Activated CD4-positive, alpha-beta memory T cell treated with anti-CD3 and anti-CD28 coated beads, Interleukin-2, amount 10 ng/mL, durations not matched to agents 7 days and 5 days (primary cell): Measurements from ENCODE around the gene ACSM6. TPM values are rescaled to one million over a fixed set of nuclear protein-coding genes. Genes with fewer than 3 reads are reported as not detected.

ENCODE experiments used
- CTCF ChIA-PET: fragments of 350-600 bp; sonication (Branson Sonifier 250); formaldehyde crosslinking; loops from one replicate; lab custom pipeline; 2021; ENCODE audit warnings: antibody characterized with exemption, inconsistent platforms; lab: Charles Lee
- POLR2A ChIA-PET: fragments of 350-600 bp; sonication (Branson Sonifier 250); formaldehyde crosslinking; loops from one replicate; lab custom pipeline; 2021; ENCODE audit warnings: antibody characterized with exemption; lab: Charles Lee
- DNase-seq: peaks from one replicate; pipeline ENCODE4 v3.0.0-alpha.2; 2020
- H3K27ac Mint-ChIP-seq: one replicate; pipeline ENCODE4 v1.8.0; 2021; ENCODE audit warnings: mild to moderate bottlenecking, mixed read lengths
- H3K27me3 Mint-ChIP-seq: one replicate; pipeline ENCODE4 v1.8.0; 2021; ENCODE audit warnings: mixed read lengths
- H3K36me3 Mint-ChIP-seq: one replicate; pipeline ENCODE4 v1.8.0; 2021; ENCODE audit warnings: low read depth, mixed read lengths
- H3K4me1 Mint-ChIP-seq: one replicate; pipeline ENCODE4 v1.8.0; 2021; ENCODE audit warnings: mixed read lengths
- H3K4me3 Mint-ChIP-seq: one replicate; pipeline ENCODE4 v1.8.0; 2021; ENCODE audit warnings: mild to moderate bottlenecking, mixed read lengths
- H3K9me3 Mint-ChIP-seq: one replicate; pipeline ENCODE4 v1.8.0; 2021; ENCODE audit warnings: mixed read lengths
- total RNA-seq, 2 experiments: library from RNA; stranded (reverse); gene quantifications; one replicate each; pipeline ENCODE4 v1.2.3, GENCODE V29; 2021

Gene ACSM6
- total RNA-seq, 2 experiments from 2014 or later: not detected

DNA sequence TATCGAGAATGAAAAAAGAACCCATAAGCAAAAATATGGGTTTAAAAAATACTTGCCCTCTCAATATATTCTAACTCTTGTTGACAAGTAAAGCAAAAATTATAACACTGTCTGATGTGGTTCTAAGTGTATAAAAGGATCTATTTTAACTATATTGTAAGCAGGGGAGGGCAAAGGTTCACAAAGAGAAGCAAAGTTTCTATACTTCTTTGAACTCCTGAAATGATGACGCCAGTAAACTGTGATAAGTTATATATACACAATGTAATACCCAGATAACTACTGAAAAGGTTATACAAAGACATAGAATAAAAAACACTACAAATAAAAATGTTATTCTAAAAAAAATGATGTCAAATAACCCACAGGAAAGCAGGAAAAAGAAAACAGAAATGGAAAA, 59.6 kb downstream of the ACSM6 start:
- CTCF ChIA-PET: no interaction called here
- DNase-seq: no peak
- Mint-ChIP-seq H3K9me3 (peaks cover 2% of the 10 kb centered on the region), H3K36me3 (peaks cover 8% of the 10 kb centered on the region), H3K4me3 (no peak overlapping the region), H3K4me1 (peaks cover 6% of the 10 kb centered on the region), H3K27ac (no peak overlapping the region), H3K27me3 (peaks cover 15% of the 10 kb centered on the region)
- POLR2A ChIA-PET: no interaction called here

DNA sequence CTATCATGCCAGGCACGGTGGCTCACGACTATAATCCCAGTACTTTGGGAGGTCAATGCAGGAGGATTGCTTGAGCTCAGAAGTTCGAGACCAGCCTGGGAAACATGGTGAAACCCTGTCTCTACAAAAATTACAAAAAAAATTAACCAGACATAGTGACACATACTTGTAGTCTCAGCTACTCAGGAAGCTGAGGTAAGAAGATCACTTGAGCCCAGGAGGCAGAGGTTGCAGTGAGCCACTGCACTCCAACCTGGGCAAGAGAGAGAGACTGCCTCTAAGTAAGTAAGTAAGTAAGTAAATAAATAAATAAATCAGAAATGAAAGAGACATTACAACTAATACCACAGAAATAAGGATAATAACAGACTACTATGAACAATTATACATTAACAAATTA, 60.6 kb downstream of the ACSM6 start:
- Mint-ChIP-seq H3K4me3 (no peak overlapping the region), H3K4me1 (peaks cover 6% of the 10 kb centered on the region), H3K27me3 (peaks cover 15% of the 10 kb centered on the region), H3K36me3 (peaks cover 10% of the 10 kb centered on the region), H3K9me3 (peaks cover 2% of the 10 kb centered on the region), H3K27ac (no peak overlapping the region)
- DNase-seq: no peak
- ChIA-PET CTCF (no interaction called here), POLR2A (no interaction called here)

DNA sequence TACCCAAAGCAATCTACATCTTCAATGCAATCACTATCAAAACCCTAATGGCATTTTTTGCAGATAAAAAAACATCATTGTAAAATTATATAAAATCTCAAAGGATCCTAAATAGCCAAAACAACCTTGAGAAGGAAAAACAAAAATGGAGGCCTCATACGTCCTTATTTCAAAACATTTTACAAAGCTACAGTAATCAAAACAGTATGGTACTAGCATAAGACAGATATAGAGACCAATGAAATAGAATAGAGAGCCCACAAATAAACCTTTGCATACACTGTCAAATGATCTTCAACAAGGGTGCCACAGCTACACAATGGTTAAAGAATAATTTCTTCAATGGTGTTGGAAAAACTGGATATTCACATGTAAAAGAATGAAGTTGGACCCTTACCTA, 62.2 kb downstream of the ACSM6 start:
- Mint-ChIP-seq H3K4me3 (no peak overlapping the region), H3K27me3 (peaks cover 15% of the 10 kb centered on the region), H3K36me3 (peaks cover 10% of the 10 kb centered on the region), H3K9me3 (peaks cover 2% of the 10 kb centered on the region), H3K27ac (no peak overlapping the region), H3K4me1 (peaks cover 6% of the 10 kb centered on the region)
- ChIA-PET CTCF (no interaction called here), POLR2A (no interaction called here)
- DNase-seq: no peak

DNA sequence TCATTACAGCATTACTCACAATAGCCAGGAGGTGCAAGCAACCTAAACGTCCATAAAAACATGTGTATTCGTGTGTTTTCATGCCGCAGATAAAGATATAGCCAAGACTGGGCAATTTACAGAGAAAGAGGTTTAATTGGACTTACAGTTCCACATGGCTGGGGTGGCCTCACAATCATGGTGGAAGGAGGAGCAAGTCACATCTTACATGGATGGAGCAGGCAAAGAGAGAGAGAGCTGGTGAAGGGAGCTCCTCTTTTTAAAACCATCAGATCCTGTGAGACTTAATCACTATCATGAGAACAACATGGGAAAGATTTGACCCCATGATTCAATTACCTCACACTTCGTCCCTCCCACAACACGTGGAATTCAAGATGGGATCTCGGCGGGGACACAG, 63.8 kb downstream of the ACSM6 start:
- ChIA-PET CTCF (no interaction called here), POLR2A (no interaction called here)
- peaks cover 6% of the 10 kb centered on the region for H3K4me1 Mint-ChIP-seq
- no peak overlapping the region for H3K27ac Mint-ChIP-seq
- H3K36me3 Mint-ChIP-seq: peaks cover 10% of the 10 kb centered on the region
- H3K27me3 Mint-ChIP-seq: peaks cover 8% of the 10 kb centered on the region
- DNase-seq: no peak
- H3K4me3 Mint-ChIP-seq: no peak overlapping the region
- peaks cover 2% of the 10 kb centered on the region for H3K9me3 Mint-ChIP-seq

DNA sequence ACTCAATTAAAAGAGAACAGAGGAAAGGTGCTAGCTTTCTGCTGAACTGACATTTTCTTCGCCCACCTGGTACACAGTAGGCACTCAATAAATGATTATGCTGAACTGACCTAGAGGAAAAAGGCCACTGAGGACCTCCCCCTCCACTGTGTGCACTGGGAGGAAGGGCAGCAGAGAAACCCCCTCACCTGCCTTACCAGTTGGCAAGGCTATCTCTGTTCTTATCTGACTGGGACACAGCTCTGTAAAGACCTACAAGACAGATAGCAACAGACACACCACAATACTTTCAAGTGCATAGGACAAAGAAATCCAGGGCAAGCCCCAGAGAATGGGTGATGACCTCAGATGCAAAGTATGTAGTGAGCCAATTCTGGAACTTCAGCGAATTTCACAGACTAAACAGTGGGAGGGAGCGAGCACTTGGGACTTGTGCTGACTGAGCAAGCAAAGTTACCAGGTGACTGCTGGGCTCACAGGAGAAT, 66.4 kb downstream of the ACSM6 start:
- no peak overlapping the region for H3K27ac Mint-ChIP-seq
- H3K4me1 Mint-ChIP-seq: peaks cover 3% of the 10 kb centered on the region
- peaks cover 5% of the 10 kb centered on the region for H3K27me3 Mint-ChIP-seq
- H3K36me3 Mint-ChIP-seq: peaks cover 10% of the 10 kb centered on the region
- CTCF ChIA-PET: no interaction called here
- POLR2A ChIA-PET: no interaction called here
- H3K9me3 Mint-ChIP-seq: peaks cover 2% of the 10 kb centered on the region
- H3K4me3 Mint-ChIP-seq: no peak overlapping the region
- no peak for DNase-seq

DNA sequence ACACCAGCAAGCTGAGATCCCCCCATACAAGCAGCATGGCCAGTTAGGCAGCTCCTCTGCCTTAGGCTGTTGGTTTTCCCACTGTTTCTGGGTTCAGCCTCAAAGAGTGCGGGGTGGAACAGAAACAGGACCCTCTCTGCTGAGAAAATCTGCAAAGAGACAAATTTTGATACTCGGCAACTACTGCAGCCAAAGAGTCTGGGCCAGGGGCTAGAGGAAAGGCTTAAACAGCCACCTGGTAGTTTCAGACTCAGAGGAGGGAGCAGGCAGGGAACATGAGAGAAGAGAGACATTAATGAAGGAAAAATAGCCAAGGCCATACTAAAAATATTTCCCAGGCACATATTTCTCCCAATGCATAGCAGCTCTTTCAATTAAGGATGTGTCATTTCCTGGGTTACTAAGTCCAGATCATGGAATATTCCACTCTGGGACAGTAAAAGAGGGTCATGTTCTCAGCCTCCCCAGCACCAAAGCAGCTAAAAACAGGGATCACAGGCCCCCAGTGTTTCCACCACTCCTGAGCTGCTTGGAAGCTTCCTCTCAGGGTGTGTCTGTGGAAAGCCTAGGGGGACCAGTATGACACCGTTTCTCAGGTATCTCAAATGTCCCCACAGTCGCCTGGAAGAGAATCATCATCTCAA, 67.0 kb downstream of the ACSM6 start:
- ChIA-PET CTCF (no interaction called here), POLR2A (no interaction called here)
- no peak overlapping the region for H3K27ac Mint-ChIP-seq
- H3K27me3 Mint-ChIP-seq: peaks cover 3% of the 10 kb centered on the region
- H3K4me1 Mint-ChIP-seq: no peaks in the 10 kb centered on the region
- no peak overlapping the region for H3K4me3 Mint-ChIP-seq
- H3K36me3 Mint-ChIP-seq: peaks cover 8% of the 10 kb centered on the region
- H3K9me3 Mint-ChIP-seq: no peaks in the 10 kb centered on the region
- no peak for DNase-seq

DNA sequence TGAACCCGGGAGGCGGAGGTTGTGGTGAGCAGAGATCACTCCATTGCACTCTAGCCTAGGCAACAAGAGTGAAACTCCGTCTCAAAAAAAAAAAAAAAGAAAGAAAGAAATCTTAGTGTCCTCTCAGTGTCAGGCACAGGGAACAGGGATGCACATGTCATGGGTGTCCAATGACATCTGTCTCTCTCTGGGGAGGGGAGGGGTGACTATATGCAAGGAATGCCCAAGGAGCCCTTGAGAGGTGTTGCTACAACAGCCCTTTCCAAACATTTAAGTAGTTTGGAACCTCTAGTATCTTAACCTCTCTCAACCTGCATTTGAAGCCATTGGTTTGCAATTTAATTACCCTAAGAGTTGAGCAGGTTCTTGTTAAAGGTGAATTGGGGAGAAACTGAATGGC, 67.9 kb downstream of the ACSM6 start:
- CTCF ChIA-PET: no interaction called here
- H3K4me3 Mint-ChIP-seq: no peak overlapping the region
- POLR2A ChIA-PET: no interaction called here

DNA sequence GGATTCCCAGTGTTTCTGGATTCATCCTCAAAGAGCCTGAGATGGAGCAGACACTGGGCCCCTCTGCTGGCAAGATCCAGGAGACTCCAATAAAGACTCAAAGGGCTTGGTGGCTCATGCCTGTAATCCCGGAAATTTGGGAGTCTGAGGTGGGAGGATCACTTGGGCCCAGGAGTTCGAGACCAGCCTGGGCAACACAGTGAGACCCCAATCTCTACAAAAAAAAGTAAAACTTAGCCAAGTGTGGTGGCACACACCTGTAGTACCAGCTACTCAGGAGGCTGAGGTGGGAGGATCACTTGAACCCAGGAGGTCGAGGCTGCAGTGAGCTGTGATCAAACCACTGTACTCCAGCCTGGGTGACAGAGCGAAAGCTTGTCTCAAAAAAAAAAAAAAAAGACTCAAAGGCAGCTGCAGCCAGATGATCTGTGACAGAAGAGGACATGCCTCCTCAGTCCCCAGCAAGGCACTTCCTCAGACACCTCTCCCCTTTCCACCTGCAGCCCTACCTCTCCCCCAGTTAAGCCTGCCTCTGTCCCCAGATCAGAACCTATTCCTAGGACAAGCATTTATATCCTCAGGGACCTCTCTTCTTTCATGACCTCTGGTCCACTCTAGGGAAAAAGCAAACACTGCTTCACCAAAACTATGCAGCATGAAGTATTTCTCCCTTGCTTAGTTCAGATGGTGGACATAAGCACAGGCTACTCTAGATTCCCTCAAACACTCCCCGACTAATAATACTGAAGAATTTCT, 68.9 kb downstream of the ACSM6 start:
- Mint-ChIP-seq H3K27ac (no peak overlapping the region), H3K9me3 (no peaks in the 10 kb centered on the region), H3K4me3 (no peak overlapping the region), H3K36me3 (peaks cover 2% of the 10 kb centered on the region), H3K27me3 (peaks cover 2% of the 10 kb centered on the region), H3K4me1 (no peaks in the 10 kb centered on the region)
- CTCF ChIA-PET: no interaction called here
- no peak for DNase-seq
- POLR2A ChIA-PET: no interaction called here

More for the DNA sequence above, 67.9 kb downstream of the ACSM6 start:
- Mint-ChIP-seq H3K4me1 (no peaks in the 10 kb centered on the region), H3K9me3 (no peaks in the 10 kb centered on the region), H3K36me3 (peaks cover 8% of the 10 kb centered on the region), H3K27me3 (peaks cover 2% of the 10 kb centered on the region), H3K27ac (no peak overlapping the region)
- DNase-seq: no peak

DNA sequence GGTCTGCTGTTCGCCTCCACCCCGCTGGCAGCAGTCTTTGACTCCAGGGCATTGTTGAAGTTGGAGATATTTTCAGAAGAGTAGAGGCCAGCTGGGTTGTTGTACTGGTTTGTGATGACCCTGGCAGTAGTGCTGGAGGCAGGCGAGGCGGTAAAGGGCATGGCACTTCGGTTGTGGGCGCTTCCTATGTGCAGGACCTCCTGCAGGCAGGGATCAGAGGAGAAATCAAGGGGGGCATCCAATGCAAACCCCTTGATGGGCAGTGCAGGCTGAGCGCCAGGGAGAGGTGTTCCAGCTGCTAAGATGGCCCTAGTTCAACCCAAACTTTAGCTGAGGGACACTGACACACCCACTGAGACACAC, 69.8 kb downstream of the ACSM6 start:
- POLR2A ChIA-PET: no interaction called here
- Mint-ChIP-seq H3K4me3 (no peak overlapping the region), H3K27ac (no peak overlapping the region), H3K4me1 (no peaks in the 10 kb centered on the region), H3K27me3 (no peaks in the 10 kb centered on the region), H3K9me3 (no peaks in the 10 kb centered on the region), H3K36me3 (peaks cover 2% of the 10 kb centered on the region)
- DNase-seq: no peak
- CTCF ChIA-PET: interaction anchor here (1.4 kb wide), 1 partner anchor 17 kb away, joined by 3 read pairs; no protein-coding TSS in a partner anchor

DNA sequence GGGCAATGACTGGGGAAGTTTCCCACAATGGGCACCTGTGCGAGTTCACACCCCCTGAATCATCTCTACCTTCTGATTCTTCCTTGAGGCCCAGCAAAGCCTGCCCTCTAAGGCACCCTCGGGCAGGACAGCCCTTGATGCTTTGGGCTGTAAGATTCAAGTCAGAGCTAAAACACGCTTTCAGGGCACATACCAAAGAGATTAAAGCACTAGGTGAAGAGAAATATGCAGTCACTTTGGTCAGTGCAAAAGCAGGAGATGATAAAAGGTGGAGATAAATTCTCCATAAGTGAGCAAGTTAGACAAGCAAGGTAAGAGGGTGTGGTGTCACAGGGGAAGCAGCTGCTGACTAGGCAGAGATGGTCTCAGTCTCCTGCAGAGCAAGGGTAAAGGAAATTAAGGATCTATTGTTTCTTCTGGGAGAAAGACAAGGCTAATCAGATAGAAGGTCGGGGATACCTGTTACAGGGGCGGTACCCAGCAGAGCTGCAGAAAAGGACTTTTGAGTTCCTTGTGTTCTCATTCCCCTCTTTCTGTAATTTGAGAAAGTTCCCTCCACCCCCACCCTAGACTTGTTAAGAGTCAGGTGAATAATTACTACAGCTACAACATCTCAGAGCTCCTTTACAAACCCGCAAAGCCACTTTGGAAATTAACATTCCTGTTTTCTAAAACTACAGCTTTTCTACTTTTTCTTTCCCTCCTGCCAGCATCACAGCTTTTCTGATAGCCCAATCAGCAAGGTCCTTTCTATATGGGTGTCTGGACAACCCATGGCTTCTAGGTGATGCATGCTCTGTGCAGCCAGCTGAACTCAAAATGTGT, 70.4 kb downstream of the ACSM6 start:
- CTCF ChIA-PET: interaction anchor here (0.7 to 1.4 kb wide), 2 partner anchors 17 to 855 kb away, joined by 3 to 4 read pairs; no protein-coding TSS in a partner anchor
- Mint-ChIP-seq H3K36me3 (no peaks in the 10 kb centered on the region), H3K4me1 (no peaks in the 10 kb centered on the region), H3K27me3 (no peaks in the 10 kb centered on the region), H3K27ac (no peak overlapping the region), H3K4me3 (no peak overlapping the region), H3K9me3 (no peaks in the 10 kb centered on the region)
- POLR2A ChIA-PET: no interaction called here
- no peak for DNase-seq

DNA sequence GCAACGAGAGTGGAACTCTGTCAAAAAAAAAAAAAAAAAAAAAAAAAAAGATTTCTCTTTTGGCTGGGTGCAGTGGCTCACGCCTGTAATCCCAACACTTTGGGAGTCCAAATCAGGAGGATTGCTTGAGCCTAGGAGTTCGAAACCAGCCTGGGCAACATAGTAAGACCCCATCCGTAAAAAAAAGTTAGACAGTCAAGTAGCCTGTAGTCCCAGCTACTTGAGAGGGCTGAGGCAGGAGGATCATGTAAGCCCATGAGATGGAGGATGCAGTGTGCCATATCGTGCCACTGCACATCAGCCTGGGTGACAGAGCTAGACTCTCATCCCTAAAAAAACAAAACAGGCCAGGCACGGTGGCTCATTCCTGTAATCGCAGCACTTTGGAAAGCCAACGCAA, 71.5 kb downstream of the ACSM6 start:
- no peaks in the 10 kb centered on the region for H3K9me3 Mint-ChIP-seq
- no peak for DNase-seq
- ChIA-PET POLR2A (no interaction called here), CTCF (interaction anchor here (0.7 to 1.4 kb wide), 3 partner anchors 18 to 854 kb away, joined by 3 to 4 read pairs (median 3); no protein-coding TSS in a partner anchor)
- no peaks in the 10 kb centered on the region for H3K4me1 Mint-ChIP-seq
- H3K36me3 Mint-ChIP-seq: no peaks in the 10 kb centered on the region
- H3K4me3 Mint-ChIP-seq: no peak overlapping the region
- H3K27ac Mint-ChIP-seq: no peak overlapping the region
- no peaks in the 10 kb centered on the region for H3K27me3 Mint-ChIP-seq

DNA sequence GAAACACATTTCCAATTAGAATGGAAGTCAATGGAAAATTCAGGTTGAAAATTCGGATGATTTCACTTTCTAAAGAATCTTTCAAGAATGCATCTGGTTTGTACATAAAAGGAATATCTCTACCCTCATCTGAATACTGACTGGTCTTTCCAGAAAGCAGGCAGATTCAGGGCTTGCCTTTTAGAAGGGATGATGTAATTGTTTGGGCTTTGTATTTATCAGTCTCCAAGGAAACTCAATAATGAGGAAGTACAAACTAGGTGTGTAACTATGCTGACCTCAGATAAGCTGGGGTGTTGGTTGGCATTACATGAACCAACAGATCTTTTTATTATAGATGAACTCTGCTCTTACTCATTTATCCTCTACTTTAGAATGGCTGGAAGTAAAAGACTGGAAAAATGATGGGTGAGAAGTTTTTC, 72.6 kb downstream of the ACSM6 start:
- CTCF ChIA-PET: interaction anchor here (1.0 kb wide), 1 partner anchor 31 kb away, joined by 3 read pairs; no protein-coding TSS in a partner anchor
- no peaks in the 10 kb centered on the region for H3K9me3 Mint-ChIP-seq
- POLR2A ChIA-PET: no interaction called here
- no peaks in the 10 kb centered on the region for H3K36me3 Mint-ChIP-seq
- H3K4me1 Mint-ChIP-seq: no peaks in the 10 kb centered on the region
- H3K4me3 Mint-ChIP-seq: no peak overlapping the region
- no peak for DNase-seq
- no peaks in the 10 kb centered on the region for H3K27me3 Mint-ChIP-seq
- H3K27ac Mint-ChIP-seq: no peak overlapping the region

DNA sequence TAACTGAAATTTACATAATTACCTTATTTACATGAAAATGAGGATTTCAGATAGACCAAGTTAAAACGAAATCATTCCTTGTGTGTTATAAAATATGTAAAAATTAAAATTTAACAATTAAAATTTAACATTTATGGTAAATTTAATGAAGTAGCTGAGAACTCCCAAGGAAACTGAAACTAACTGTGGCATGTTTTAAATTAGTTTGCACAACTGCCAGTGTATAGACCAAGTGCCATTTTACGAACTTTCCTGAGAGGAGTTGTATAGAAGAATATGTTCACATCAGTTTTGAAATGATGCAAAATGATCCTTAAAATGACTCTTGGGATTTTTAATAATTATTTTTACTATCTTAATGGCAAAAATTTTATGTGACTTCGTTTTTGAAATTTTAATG, 73.2 kb downstream of the ACSM6 start:
- H3K4me3 Mint-ChIP-seq: no peak overlapping the region
- no peaks in the 10 kb centered on the region for H3K36me3 Mint-ChIP-seq
- no peak for DNase-seq
- no peak overlapping the region for H3K27ac Mint-ChIP-seq
- POLR2A ChIA-PET: no interaction called here
- no peaks in the 10 kb centered on the region for H3K27me3 Mint-ChIP-seq
- CTCF ChIA-PET: interaction anchor here (1.0 kb wide), 1 partner anchor 31 kb away, joined by 3 read pairs; no protein-coding TSS in a partner anchor
- H3K9me3 Mint-ChIP-seq: no peaks in the 10 kb centered on the region
- no peaks in the 10 kb centered on the region for H3K4me1 Mint-ChIP-seq
